Posterior vena cava (tissue), 2 donors: ENCODE results near the gene LRSAM1. TPM values are rescaled to one million over a fixed set of nuclear protein-coding genes. Genes with fewer than 3 reads are reported as not detected.
A peak's percentile ranks its signal among the peaks of the same experiment; 100 is the strongest.

Experiments used
- DNase-seq: peaks from one replicate; pipeline ENCODE4 v3.0.0-alpha.2; 2020; ENCODE audit warnings: low spot score
- intact Hi-C, 2 donors: fragments of 100-400 bp; cut with DNase I; formaldehyde crosslinking; loops; one replicate each; pipeline versions ENCODE4 v1.14.1 to v1.14.2; 2022 to 2023
- total RNA-seq, 2 donors: library from RNA; stranded (reverse); fragmentation: NEBNext Ultra II Directional; extraction: Animal tissue kit (Norgen Biotek cat#: 25700); gene quantifications; one replicate each; pipeline ENCODE4 v1.2.1, GENCODE V29; 2021
- donor health status: DM: yes; HTN: yes; CAD: no.
- donor health status: DM: yes; HTN: yes; CAD: no.

LRSAM1 gene
- total RNA-seq, 2 donors from 2014 or later: 15.6 to 16.9 TPM

GRCh38 chr9:127539259-127539981 lies 88.1 kb downstream of the LRSAM1 start:
- intact Hi-C loops: loop anchor here in 1 of 2 donors (1.0 kb wide), 1 partner anchor 11 kb away; no protein-coding TSS in a partner anchor
- DNase-seq: no peak

- no peak for DNase-seq
- intact Hi-C loops: loop anchor here in 1 of 2 donors (1.0 kb wide), 1 partner anchor 12 kb away; no protein-coding TSS in a partner anchor
Observed at GRCh38 chr9:127539982-127540663, 88.8 kb downstream of the LRSAM1 start.

DNA sequence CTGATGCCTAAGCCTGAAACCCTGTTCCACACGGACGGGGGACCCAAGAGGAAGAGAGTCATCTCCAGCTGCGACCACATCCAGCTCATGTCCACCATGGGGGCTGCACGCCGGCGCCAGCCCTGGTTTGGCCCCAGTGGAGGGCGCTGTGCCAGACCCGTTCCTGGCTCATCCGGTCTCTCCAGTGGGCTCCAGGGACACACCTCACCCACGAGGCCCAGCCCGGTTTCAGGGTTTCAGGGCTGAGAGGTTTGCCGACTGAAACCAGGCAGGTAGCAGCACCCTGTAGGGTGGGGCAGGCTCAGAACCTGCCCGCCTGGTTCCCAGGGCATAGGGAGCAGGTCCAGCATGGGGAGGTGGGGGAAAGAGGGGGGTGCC lies 89.3 kb downstream of the LRSAM1 start:
- intact Hi-C loops: no loop called here
- DNase-seq: no peak

DNA sequence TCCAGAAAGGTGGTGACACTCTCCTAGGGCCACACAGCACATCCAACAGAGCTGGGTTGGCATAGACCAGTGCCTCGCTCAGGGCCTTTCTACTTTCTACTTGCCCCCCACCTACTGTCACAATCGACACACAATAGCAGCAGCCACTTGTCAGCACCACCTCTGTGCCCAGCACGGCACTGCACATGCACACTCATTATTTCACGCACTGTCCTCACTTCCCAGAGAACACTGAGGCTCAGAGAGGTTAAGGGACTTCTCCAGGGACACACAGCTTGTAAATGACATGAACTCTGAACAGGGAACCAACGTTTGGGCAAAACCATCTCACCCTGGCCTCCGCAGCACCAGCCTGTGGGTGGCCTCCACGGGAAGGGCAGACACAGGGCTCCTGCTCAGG lies 89.9 kb downstream of the LRSAM1 start:
- DNase-seq: no peak
- intact Hi-C loops: no loop called here

- peak; percentile 93 for DNase-seq
- intact Hi-C loops: no loop called here
Observed at GRCh38 chr9:127541865-127542264, 90.6 kb downstream of the LRSAM1 start.

DNA sequence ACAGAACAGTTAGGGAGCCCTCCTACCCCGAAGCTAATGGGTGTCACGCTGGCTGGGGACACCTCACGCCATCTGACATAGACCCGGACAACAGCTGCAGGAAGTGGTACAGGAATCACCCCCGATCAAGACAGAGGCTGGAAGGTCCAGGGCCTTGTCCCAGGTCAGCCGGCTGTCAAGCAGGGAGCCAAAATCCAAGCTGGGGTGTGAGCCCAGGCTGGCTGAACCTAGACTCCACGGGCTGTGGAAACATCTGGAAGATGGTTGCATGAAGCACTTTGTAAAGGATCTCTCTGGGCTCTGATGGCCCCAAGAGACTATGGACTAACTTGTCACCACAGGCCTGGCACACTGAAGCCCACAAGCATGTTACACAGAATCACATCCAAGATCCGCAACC lies 91.9 kb downstream of the LRSAM1 start:
- DNase-seq: no peak
- intact Hi-C loops: no loop called here

DNA sequence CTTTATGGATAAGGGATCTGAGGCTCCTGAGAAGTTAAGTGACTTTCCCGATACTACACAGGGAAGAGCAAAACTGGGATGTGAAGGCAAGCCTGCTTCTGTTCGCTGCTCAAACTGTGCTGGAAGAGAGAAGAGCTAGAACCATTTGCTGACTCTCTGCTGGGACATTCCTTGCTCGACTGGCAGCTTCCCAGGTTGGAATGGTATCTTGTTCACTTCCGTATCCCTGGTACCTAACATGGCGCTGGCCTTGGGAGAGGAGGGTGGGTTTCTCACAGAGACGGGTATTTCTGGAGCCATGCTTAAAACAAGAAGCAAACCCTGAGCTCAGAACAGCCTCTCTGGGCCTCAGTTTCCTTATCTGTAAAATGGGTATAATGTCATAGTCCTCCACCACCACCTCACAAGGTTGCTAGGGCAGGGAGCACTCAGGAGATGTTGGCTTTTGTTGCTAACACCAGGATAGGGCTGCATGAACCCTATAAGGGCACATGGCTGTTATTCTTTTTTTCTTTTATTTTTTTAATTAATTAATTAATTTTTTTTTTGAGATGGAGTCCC lies 92.7 kb downstream of the LRSAM1 start:
- intact Hi-C loops: no loop called here

GRCh38 chr9:127545196-127546124 lies 94.2 kb downstream of the LRSAM1 start:
- no peak for DNase-seq
- intact Hi-C loops: no loop called here

More for the DNA sequence above, 92.7 kb downstream of the LRSAM1 start:
- DNase-seq: no peak

DNA sequence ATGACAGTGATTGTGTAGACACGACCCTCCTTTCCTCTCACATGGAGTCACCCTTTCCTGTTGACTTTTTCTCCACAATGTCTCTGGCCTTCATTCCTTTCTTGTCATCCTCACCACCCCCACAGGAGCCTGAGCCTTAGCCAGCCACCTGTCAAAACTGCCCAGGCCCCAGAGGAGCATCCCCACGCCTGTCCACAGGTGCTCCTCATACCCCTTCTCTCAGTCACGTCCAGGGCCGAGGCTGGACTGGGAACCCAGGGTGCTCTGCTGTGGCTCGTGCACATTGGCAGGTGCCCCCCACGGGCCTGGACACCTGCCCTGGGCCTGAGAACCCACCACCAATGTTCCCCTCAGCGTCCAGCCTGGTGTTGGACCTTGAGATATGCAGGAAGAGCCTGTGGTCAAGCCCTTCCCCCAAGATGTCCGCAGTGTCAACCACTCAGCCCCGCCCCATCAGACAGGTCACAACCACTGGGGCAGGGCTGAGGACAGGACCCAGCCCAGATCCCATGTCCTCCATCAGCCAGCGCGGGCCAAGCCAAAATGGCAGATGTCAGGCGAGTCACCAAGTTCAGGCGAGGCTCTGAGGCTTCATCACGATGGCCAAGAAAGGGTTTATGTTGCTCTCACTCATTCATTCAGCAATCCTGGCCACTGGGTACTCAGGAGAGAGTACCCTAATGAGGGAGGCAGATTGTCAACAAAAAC lies 95.0 kb downstream of the LRSAM1 start:
- intact Hi-C loops: no loop called here
- DNase-seq: no peak

DNA sequence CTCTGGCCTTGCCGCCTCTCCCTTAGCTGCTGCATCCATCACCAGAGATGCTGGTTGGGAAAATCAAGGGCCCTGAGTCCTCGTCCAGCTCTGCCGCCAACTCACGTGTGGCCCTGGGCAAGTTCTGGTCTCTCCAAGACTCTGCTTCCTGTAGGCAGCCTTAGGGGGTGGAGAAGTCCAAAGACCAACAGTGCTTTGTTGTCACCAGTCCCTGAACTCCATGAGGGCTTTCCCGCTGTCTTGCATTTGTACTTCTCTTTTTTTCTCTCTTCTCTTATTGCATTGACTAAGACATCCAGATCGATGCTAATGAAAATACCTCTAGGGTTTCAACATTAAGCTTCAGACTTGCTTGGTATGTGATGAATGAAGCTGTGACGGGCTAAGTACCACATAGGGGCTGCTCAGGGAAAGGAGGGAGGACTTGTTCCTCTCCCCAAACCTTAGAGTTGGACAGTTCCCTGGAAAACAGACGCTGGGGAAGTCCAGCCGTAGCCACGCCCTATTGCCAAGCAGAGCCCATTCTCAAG lies 97.1 kb downstream of the LRSAM1 start:
- no peak for DNase-seq
- intact Hi-C loops: no loop called here

GRCh38 chr9:127549218-127549617 lies 97.9 kb downstream of the LRSAM1 start:
- no peak for DNase-seq
- intact Hi-C loops: no loop called here

DNA sequence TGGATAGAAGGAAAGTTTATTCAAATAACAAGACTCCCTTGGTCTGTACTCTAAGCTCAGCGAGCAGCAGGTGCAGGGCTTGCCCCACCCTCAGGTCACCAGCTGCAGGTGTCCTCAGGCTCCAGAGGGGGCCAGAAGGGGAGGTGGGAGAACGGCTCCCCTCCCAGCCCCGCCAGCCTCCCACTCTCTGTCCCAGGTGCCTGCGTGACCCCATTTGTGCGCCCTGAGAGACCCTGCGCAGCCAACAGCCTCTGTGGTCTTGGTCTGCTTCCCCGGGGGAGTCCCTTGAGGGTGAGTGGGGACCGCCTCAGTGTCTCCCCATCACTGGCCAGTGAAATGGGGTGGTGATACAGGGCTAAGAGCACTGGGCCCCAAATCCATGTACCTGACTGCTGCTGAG lies 98.4 kb downstream of the LRSAM1 start:
- no peak for DNase-seq
- intact Hi-C loops: no loop called here

DNA sequence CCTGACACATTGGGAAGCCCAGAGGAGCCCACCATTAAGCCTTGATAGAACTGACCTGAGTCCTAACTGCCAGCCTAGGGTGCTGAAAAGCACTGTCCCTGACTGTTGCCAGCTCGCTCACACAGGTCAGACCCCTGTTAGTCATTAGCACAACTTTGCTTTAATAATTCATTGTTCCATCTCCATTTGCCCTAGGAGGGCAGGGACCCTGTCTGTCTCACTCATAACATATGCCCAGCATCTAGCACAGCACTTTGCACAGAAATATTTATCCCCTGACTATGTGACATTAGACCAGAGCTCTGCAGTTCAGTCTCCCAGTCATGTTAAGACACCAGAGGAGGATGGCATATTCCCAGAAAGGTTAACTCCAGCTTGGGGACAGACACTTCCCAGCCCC lies 99.0 kb downstream of the LRSAM1 start:
- no peak for DNase-seq
- intact Hi-C loops: no loop called here

DNA sequence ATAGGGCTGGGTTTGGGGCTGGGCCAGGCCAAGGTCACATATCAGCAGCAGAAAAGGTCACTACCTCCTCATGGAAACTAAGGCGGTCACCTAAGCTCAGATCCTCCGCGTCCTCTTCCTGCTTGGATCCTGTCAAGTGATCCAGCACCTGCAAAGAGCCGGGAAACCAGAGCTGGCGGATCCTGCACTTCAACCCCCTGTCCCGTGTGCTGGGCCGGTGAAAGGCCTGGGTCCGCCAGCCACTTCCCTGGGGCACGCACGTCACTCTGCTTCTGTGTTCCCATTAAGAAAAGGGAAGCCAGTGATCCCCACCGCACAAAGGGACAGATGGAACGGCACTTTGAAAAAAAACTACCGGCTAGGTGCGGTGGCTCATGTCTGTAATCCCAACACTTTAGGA lies 99.4 kb downstream of the LRSAM1 start:
- intact Hi-C loops: no loop called here
- no peak for DNase-seq

Other genes with a start within 250 kb of the LRSAM1 start
- gene GARNL3, start 186.7 kb upstream of the LRSAM1 start, total RNA-seq: 10 to 100 TPM; 38.5 to 40.4 TPM
- gene SLC2A8, start 54.3 kb upstream of the LRSAM1 start, total RNA-seq: 10 to 100 TPM; 10.4 to 16.3 TPM
- gene ZNF79, start 27.1 kb upstream of the LRSAM1 start, total RNA-seq: 1 to 10 TPM; 6.5 to 8.0 TPM
- gene RPL12, start 104 bp upstream of the LRSAM1 start, total RNA-seq: 1,000 to 10,000 TPM in 1 of 2 donors, 100 to 1,000 TPM in 1; 993 to 1,044 TPM
- 10 to 100 TPM; 69.4 to 80.3 TPM for gene STXBP1, start 160.8 kb downstream of the LRSAM1 start, total RNA-seq